OCI-LY1 (cell line): Measurements from ENCODE around the gene AGMO.

ENCODE experiments used
- H2AFZ ChIP-seq: fragments of 200-600 bp; sonication (generic), shearing (Covaris generic); 2 replicates; pipeline ENCODE4 v1.6.0; 2014; ENCODE audit warnings: antibody characterized with exemption, mild to moderate bottlenecking, low read length
- H3F3A ChIP-seq: fragments of 200-600 bp; sonication (generic), shearing (Covaris generic); 2 replicates; pipeline ENCODE4 v1.6.0; 2014; ENCODE audit warnings: mild to moderate bottlenecking, antibody characterized with exemption, low read length, moderate library complexity; ENCODE audit not compliant: insufficient read depth
- H3K27ac ChIP-seq: fragments of 200-600 bp; sonication (generic); 2 replicates; pipeline ENCODE4 v1.5.1; 2014; ENCODE audit warnings: low read length, mixed run types, mild to moderate bottlenecking, low read depth; ENCODE audit not compliant: poor library complexity, severe bottlenecking
- H3K27me3 ChIP-seq: fragments of 200-600 bp; sonication (generic); 2 replicates; pipeline ENCODE4 v1.6.0; 2014; ENCODE audit warnings: antibody characterized with exemption, mild to moderate bottlenecking, low read length, moderate library complexity; ENCODE audit not compliant: insufficient read depth
- H3K36me3 ChIP-seq: fragments of 200-600 bp; sonication (generic); 2 replicates; pipeline ENCODE4 v1.6.1; 2014; ENCODE audit warnings: mild to moderate bottlenecking, antibody characterized with exemption, low read length, moderate library complexity, mixed read lengths; ENCODE audit not compliant: insufficient read depth
- H3K4me1 ChIP-seq: fragments of 200-600 bp; sonication (generic); 2 replicates; pipeline ENCODE4 v1.5.1; 2014; ENCODE audit warnings: mild to moderate bottlenecking, low read length, moderate library complexity; ENCODE audit not compliant: insufficient read depth, severe bottlenecking
- H3K4me2 ChIP-seq: fragments of 200-600 bp; sonication (generic), shearing (Covaris generic); 2 replicates; pipeline ENCODE4 v1.6.1; 2014; ENCODE audit warnings: low read length
- H3K4me3 ChIP-seq: fragments of 200-600 bp; sonication (generic); 2 replicates; pipeline ENCODE4 v1.5.1; 2014; ENCODE audit warnings: low read length, low read depth, mild to moderate bottlenecking, mixed read lengths; ENCODE audit not compliant: poor library complexity, severe bottlenecking
- H3K79me2 ChIP-seq: fragments of 200-600 bp; shearing (Covaris generic); 2 replicates; pipeline ENCODE4 v1.6.1; 2016; ENCODE audit warnings: mixed run types, low read length, mixed read lengths; ENCODE audit not compliant: insufficient read depth
- H3K9ac ChIP-seq: fragments of 200-600 bp; sonication (generic), shearing (Covaris generic); 2 replicates; pipeline ENCODE4 v1.6.1; 2014; ENCODE audit warnings: mild to moderate bottlenecking, low read length, mixed read lengths
- H3K9me2 ChIP-seq: fragments of 200-600 bp; sonication (generic), shearing (Covaris generic); 2 replicates; pipeline ENCODE4 v1.6.1; 2014; ENCODE audit warnings: low read depth, mild to moderate bottlenecking, low read length, mixed read lengths
- H3K9me3 ChIP-seq: fragments of 200-600 bp; shearing (Covaris generic); 2 replicates; pipeline ENCODE4 v1.6.1; 2014; ENCODE audit warnings: low read length, mixed read lengths
- H4K20me1 ChIP-seq: fragments of 200-600 bp; sonication (generic), shearing (Covaris generic); 2 replicates; pipeline ENCODE4 v1.6.0; 2016; ENCODE audit warnings: mild to moderate bottlenecking, low read length; ENCODE audit not compliant: insufficient read depth
- EZH2 ChIP-seq: fragments of 200-600 bp; sonication (generic), shearing (Covaris generic); IDR thresholded peaks from 2 replicates; pipeline ENCODE4 v1.8.0; 2017; ENCODE audit warnings: borderline replicate concordance, mixed run types, mild to moderate bottlenecking, antibody characterized with exemption, low read length, moderate library complexity, mixed read lengths
- TF ChIP-seq, protein P1 (sequence below): fragments of 200-600 bp; sonication (generic), shearing (Covaris generic); IDR thresholded peaks from 2 replicates; pipeline ENCODE4 v1.5.1; 2017; ENCODE audit warnings: mild to moderate bottlenecking, antibody characterized with exemption, low read length, moderate library complexity, mixed read lengths

AGMO gene

DNA sequence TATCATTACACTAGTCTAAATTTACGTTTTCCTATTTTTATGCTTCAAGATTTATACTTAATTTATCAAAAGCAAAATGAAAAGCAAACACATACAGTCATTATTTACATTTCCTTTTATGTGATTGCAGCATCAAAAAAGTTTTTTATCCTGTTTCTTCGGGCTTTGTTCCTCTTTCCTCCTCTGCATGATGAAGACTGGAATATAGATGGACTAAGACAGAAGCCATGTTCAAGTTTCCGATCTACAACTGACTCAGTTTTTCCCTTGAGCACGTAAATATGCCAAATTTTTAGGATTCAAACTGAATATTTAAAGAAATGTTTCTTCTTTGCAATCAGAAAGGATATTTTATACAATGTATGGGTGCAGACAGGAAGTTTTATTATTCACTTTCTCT lies 385.7 kb downstream of the AGMO start:
- no peaks in the 10 kb centered on the region for H3K79me2 ChIP-seq
- H3K27me3 ChIP-seq: 0 out of 2 replicates have a peak, but pooled peaks cover 4% of the 10 kb centered on the region
- no peak overlapping the region for H3K4me3 ChIP-seq
- H3K9me3 ChIP-seq: no peaks in the 10 kb centered on the region
- H3K27ac ChIP-seq: no peak overlapping the region
- H3K4me2 ChIP-seq: no peak overlapping the region
- no peaks in the 10 kb centered on the region for H4K20me1 ChIP-seq
- no peak overlapping the region for H3K9ac ChIP-seq
- TF ChIP-seq, protein P1, sequence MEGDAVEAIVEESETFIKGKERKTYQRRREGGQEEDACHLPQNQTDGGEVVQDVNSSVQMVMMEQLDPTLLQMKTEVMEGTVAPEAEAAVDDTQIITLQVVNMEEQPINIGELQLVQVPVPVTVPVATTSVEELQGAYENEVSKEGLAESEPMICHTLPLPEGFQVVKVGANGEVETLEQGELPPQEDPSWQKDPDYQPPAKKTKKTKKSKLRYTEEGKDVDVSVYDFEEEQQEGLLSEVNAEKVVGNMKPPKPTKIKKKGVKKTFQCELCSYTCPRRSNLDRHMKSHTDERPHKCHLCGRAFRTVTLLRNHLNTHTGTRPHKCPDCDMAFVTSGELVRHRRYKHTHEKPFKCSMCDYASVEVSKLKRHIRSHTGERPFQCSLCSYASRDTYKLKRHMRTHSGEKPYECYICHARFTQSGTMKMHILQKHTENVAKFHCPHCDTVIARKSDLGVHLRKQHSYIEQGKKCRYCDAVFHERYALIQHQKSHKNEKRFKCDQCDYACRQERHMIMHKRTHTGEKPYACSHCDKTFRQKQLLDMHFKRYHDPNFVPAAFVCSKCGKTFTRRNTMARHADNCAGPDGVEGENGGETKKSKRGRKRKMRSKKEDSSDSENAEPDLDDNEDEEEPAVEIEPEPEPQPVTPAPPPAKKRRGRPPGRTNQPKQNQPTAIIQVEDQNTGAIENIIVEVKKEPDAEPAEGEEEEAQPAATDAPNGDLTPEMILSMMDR: no peak
- no peak for TF ChIP-seq EZH2
- no peak overlapping the region for H2AFZ ChIP-seq
- no peaks in the 10 kb centered on the region for H3F3A ChIP-seq
- H3K36me3 ChIP-seq: no peaks in the 10 kb centered on the region
- no peaks in the 10 kb centered on the region for H3K9me2 ChIP-seq
- no peaks in the 10 kb centered on the region for H3K4me1 ChIP-seq

DNA sequence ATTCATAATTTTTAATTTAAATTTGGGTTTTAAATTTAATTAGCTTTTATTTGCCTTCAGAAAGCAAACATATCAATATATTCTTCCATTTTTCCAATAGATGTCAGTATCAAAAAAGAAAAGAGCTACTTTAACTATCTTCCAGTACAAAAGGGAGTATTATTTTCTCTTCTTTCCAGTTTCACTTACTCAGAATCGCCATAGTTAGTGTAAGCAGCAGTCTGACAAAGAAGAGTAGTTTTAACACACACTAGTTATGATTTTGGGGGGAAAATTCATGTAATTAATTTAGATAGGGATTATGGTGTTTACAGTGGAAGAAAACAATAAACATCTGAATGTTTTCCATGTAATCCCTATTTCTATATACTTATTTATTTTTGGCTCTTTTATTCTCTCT lies 386.7 kb downstream of the AGMO start:
- H3K36me3 ChIP-seq: no peaks in the 10 kb centered on the region
- H3F3A ChIP-seq: no peaks in the 10 kb centered on the region
- no peaks in the 10 kb centered on the region for H3K4me1 ChIP-seq
- H3K79me2 ChIP-seq: no peaks in the 10 kb centered on the region
- H4K20me1 ChIP-seq: no peaks in the 10 kb centered on the region
- H3K9me2 ChIP-seq: no peaks in the 10 kb centered on the region
- H2AFZ ChIP-seq: no peak overlapping the region
- no peak overlapping the region for H3K4me2 ChIP-seq
- no peak overlapping the region for H3K9ac ChIP-seq
- no peak overlapping the region for H3K4me3 ChIP-seq
- 0 out of 2 replicates have a peak, but pooled peaks cover 4% of the 10 kb centered on the region for H3K27me3 ChIP-seq
- TF ChIP-seq, protein P1: no peak
- no peak for TF ChIP-seq EZH2
- no peaks in the 10 kb centered on the region for H3K9me3 ChIP-seq
- no peak overlapping the region for H3K27ac ChIP-seq

DNA sequence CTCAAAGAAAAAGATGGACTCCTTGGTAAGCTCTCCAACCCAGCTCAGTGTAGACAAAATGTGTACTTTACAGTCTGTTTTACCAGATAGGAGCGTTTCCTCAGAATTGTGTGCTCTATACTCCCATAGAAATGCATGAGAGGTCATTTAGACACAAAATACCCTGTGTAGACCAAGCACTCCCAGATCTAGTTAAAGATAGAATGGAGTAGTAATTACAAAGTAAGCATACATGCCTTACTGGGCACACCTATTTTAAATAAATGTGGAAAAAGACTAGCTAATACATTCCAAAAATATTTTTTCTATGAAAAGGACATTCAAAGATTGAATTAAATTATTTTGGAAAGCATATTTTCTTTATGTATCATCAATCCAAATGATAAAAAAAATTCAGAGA lies 387.3 kb downstream of the AGMO start:
- H3K9me3 ChIP-seq: no peaks in the 10 kb centered on the region
- H3K4me1 ChIP-seq: no peaks in the 10 kb centered on the region
- no peak overlapping the region for H3K9ac ChIP-seq
- 0 out of 2 replicates have a peak, but pooled peaks cover 4% of the 10 kb centered on the region for H3K27me3 ChIP-seq
- H3K4me3 ChIP-seq: no peak overlapping the region
- H3K36me3 ChIP-seq: no peaks in the 10 kb centered on the region
- no peak overlapping the region for H2AFZ ChIP-seq
- no peaks in the 10 kb centered on the region for H3K79me2 ChIP-seq
- no peaks in the 10 kb centered on the region for H3F3A ChIP-seq
- H3K9me2 ChIP-seq: no peaks in the 10 kb centered on the region
- H3K27ac ChIP-seq: no peak overlapping the region
- H3K4me2 ChIP-seq: no peak overlapping the region
- no peaks in the 10 kb centered on the region for H4K20me1 ChIP-seq
- TF ChIP-seq, protein P1: no peak
